ENCODE data around the gene FLT3. TPM values are rescaled to one million over a fixed set of nuclear protein-coding genes. Genes with fewer than 3 reads are reported as not detected.
"Not testable (repeated sequence)": the region's sequence is repeated elsewhere in the genome, so short reads cannot be mapped to it uniquely, and the experiment has no call there.

FLT3 gene
- total RNA-seq, 3 donors from 2014 or later, result 0.98 to 1.4 (median 1.3) TPM

- Histone ChIP-seq H3K9me3 (no peaks in the 10 kb centered on the region), H3K27ac (no peak overlapping the region), H3K27me3 (no peaks in the 10 kb centered on the region), H3K4me3 (no peak overlapping the region), H3K4me1 (no peaks in the 10 kb centered on the region), H3K36me3 (no peaks in the 10 kb centered on the region)
- no peak for DNase-seq (ENCODE audit: low spot score in 2 of 2)
- TF ChIP-seq POLR2AphosphoS5 (IDR thresholded peaks at IDR 0.05) (no peak), CTCF (IDR thresholded peaks at IDR 0.05) (no peak), POLR2A (IDR thresholded peaks at IDR 0.05) (no peak)
- intact Hi-C loops (cut with DNase I; ENCODE audit: low total_unique reads), result no loop called here
Observed at GRCh38 chr13:28089065-28089464, 11.3 kb downstream of the FLT3 start.

- H3K27ac ChIP-seq; H3K27me3 ChIP-seq; H3K36me3 ChIP-seq; H3K9me3 ChIP-seq; DNase-seq (ENCODE audit: low spot score in 2 of 2); intact Hi-C loops (cut with DNase I; ENCODE audit: low total_unique reads); H3K4me1 ChIP-seq; H3K4me3 ChIP-seq: not testable (repeated sequence)
Observed at GRCh38 chr13:28077820-28078219, 22.6 kb downstream of the FLT3 start.

GRCh38 chr13:28077231-28077630, 23.1 kb downstream of the FLT3 start:
- H3K4me1 ChIP-seq, result no peaks in the 10 kb centered on the region
- intact Hi-C loops (cut with DNase I; ENCODE audit: low total_unique reads), result no loop called here
- DNase-seq (ENCODE audit: low spot score in 2 of 2), result no peak
- no peaks in the 10 kb centered on the region for H3K36me3 ChIP-seq
- H3K27me3 ChIP-seq, result no peaks in the 10 kb centered on the region
- H3K27ac ChIP-seq, result no peak overlapping the region
- no peaks in the 10 kb centered on the region for H3K9me3 ChIP-seq
- no peak overlapping the region for H3K4me3 ChIP-seq
- TF ChIP-seq POLR2AphosphoS5 (IDR thresholded peaks at IDR 0.05) (no peak), CTCF (IDR thresholded peaks at IDR 0.05) (no peak), POLR2A (IDR thresholded peaks at IDR 0.05) (no peak)

- Histone ChIP-seq H3K27me3 (no peaks in the 10 kb centered on the region), H3K9me3 (no peaks in the 10 kb centered on the region), H3K27ac (no peak overlapping the region), H3K4me1 (no peaks in the 10 kb centered on the region), H3K4me3 (no peak overlapping the region), H3K36me3 (no peaks in the 10 kb centered on the region)
- intact Hi-C loops (cut with DNase I; ENCODE audit: low total_unique reads), result no loop called here
- DNase-seq (ENCODE audit: low spot score in 2 of 2), result no peak
- TF ChIP-seq POLR2A (IDR thresholded peaks at IDR 0.05) (no peak), CTCF (IDR thresholded peaks at IDR 0.05) (no peak)
Observed at GRCh38 chr13:28071424-28071823, 29.0 kb downstream of the FLT3 start.

GRCh38 chr13:28067491-28067890, 32.9 kb downstream of the FLT3 start:
- Histone ChIP-seq H3K36me3 (no peaks in the 10 kb centered on the region), H3K27me3 (no peaks in the 10 kb centered on the region), H3K9me3 (no peaks in the 10 kb centered on the region), H3K27ac (no peak overlapping the region), H3K4me3 (no peak overlapping the region), H3K4me1 (no peaks in the 10 kb centered on the region)
- intact Hi-C loops (cut with DNase I; ENCODE audit: low total_unique reads), result no loop called here
- no peak for DNase-seq (ENCODE audit: low spot score in 2 of 2)
- TF ChIP-seq POLR2AphosphoS5 (IDR thresholded peaks at IDR 0.05) (no peak), POLR2A (IDR thresholded peaks at IDR 0.05) (no peak), CTCF (IDR thresholded peaks at IDR 0.05) (no peak)
